NCI-H2029 (cell line): Measurements from ENCODE around the gene IPO4.

Source experiments
- DNase-seq: peaks from one replicate; lab custom pipeline; 2025; lab: John Stamatoyannopoulos, UW

The IPO4 gene

GRCh38 chr14:24192933-24193332, 4.3 kb upstream of the IPO4 start:
- DNase-seq: no peak

- no peak for DNase-seq
Observed at GRCh38 chr14:24190416-24190815, 1.8 kb upstream of the IPO4 start.

GRCh38 chr14:24189460-24189859, 844 bp upstream of the IPO4 start:
- DNase-seq: no peak

- DNase-seq: no peak
Observed at GRCh38 chr14:24189059-24189375, 401 bp upstream of the IPO4 start.

- no peak for DNase-seq
Observed at GRCh38 chr14:24187539-24187915, 1.1 kb downstream of the IPO4 start.

GRCh38 chr14:24186831-24187538, 1.6 kb downstream of the IPO4 start:
- DNase-seq: no peak

GRCh38 chr14:24185741-24186140, 2.9 kb downstream of the IPO4 start:
- DNase-seq: no peak

- no peak for DNase-seq
Observed at GRCh38 chr14:24185026-24185425, 3.6 kb downstream of the IPO4 start.

GRCh38 chr14:24184104-24184970, 4.3 kb downstream of the IPO4 start:
- no peak for DNase-seq

- DNase-seq: no peak
Observed at GRCh38 chr14:24183014-24183481, 5.6 kb downstream of the IPO4 start.

GRCh38 chr14:24182110-24182882, 6.3 kb downstream of the IPO4 start:
- no peak for DNase-seq

- DNase-seq: no peak
Observed at GRCh38 chr14:24181371-24182077, 7.1 kb downstream of the IPO4 start.

- peak; percentile 89 for DNase-seq
Observed at GRCh38 chr14:24179961-24180796, 8.4 kb downstream of the IPO4 start.

- no peak for DNase-seq
Observed at GRCh38 chr14:24179294-24179960, 9.2 kb downstream of the IPO4 start.

GRCh38 chr14:24178399-24179178, 10.0 kb downstream of the IPO4 start:
- no peak for DNase-seq

- DNase-seq: no peak
Observed at GRCh38 chr14:24177891-24178290, 10.7 kb downstream of the IPO4 start.

- no peak for DNase-seq
Observed at GRCh38 chr14:24177041-24177825, 11.4 kb downstream of the IPO4 start.

GRCh38 chr14:24176599-24176998, 12.0 kb downstream of the IPO4 start:
- DNase-seq: no peak

- no peak for DNase-seq
Observed at GRCh38 chr14:24172871-24173281, 15.7 kb downstream of the IPO4 start.
